GM19239 (cell line): ENCODE measurements around the gene NDUFB11.
"Not testable (repeated sequence)": the region's sequence is repeated elsewhere in the genome, so short reads cannot be mapped to it uniquely, and the experiment has no call there.

Source experiments
- DNase-seq: peaks from one replicate; pipeline ENCODE4 v3.0.0; 2011; ENCODE audit warnings: low spot score; ENCODE audit not compliant: insufficient read length
- FAIRE-seq: peaks from 2 replicates; lab custom pipeline; 2011; peaks lifted over from hg19 to GRCh38; lab: Jason Lieb, UNC

NDUFB11 gene

GRCh38 chrX:47151435-47151834 lies 6.9 kb upstream of the NDUFB11 start:
- DNase-seq (no peak), FAIRE-seq (no peak)

GRCh38 chrX:47148946-47149345 lies 4.4 kb upstream of the NDUFB11 start:
- FAIRE-seq, result no peak
- DNase-seq, result no peak

GRCh38 chrX:47146936-47147859 lies 2.7 kb upstream of the NDUFB11 start:
- DNase-seq, result no peak
- peak; percentile 42 for FAIRE-seq

- FAIRE-seq (peak; percentile 8), DNase-seq (no peak)
Observed at GRCh38 chrX:47146121-47146935, 1.8 kb upstream of the NDUFB11 start.

DNA sequence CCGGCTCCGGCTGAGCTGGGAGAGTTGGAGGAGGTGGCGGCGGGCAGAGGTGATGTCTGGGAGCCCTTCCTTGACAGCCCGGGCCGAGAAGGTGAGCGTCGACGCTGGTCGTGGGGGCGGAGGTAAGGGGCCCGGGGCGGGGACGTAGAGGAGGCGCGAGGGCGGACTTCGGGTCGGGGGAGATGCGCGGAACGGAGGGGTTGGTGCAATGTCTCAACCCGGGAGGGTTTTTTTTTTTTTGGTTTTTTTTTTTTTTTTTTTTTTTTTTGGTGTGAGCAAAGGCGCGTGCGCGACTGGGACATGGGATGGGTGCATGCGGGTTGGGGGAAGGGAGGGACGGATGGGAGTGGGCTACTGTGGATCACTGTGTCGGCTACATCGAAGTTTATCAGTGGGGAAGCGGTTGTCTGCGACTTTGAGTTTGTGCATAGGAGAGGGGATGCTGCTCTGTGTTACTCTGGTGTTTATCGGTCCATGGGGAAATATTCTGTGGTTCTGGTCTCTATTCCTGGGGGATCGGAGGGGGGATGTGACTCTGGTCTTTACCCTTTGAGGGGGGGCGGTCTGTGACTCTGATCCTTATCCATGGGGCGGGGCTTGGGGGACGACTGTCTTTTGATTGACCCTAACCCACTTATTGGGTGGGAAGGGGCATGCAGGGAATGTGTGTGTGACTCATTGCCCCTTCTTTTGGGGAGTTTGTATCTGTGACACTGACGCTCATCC lies 1.1 kb upstream of the NDUFB11 start:
- FAIRE-seq (no peak), DNase-seq (no peak)

GRCh38 chrX:47143894-47144625 lies 442 bp downstream of the NDUFB11 start:
- no peak for FAIRE-seq
- DNase-seq, result peak; percentile 23

- DNase-seq (no peak), FAIRE-seq (no peak)
Observed at GRCh38 chrX:47138171-47138570, 6.3 kb downstream of the NDUFB11 start.

- not testable (repeated sequence) for DNase-seq, FAIRE-seq
Observed at GRCh38 chrX:47135650-47136049, 8.9 kb downstream of the NDUFB11 start.

DNA sequence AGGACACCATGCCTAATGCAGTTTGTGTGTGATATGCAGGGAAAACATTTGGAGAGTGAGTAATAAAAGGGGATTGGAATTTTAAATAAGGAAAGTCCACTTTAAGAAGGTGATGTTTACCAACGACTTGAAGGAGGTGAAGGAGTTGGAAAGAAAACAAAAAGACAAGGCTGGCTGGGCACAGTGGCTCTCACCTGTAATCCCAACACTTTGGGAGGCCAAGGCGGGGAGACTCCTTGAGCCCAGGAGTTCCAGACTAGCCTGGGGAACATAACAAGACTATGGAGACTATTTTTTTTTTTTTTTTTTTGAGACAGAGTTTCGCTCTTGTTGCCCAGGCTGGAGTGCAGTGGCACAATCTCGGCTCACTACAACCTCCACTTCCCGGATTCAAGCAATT lies 11.0 kb downstream of the NDUFB11 start:
- DNase-seq (no peak), FAIRE-seq (no peak)

DNA sequence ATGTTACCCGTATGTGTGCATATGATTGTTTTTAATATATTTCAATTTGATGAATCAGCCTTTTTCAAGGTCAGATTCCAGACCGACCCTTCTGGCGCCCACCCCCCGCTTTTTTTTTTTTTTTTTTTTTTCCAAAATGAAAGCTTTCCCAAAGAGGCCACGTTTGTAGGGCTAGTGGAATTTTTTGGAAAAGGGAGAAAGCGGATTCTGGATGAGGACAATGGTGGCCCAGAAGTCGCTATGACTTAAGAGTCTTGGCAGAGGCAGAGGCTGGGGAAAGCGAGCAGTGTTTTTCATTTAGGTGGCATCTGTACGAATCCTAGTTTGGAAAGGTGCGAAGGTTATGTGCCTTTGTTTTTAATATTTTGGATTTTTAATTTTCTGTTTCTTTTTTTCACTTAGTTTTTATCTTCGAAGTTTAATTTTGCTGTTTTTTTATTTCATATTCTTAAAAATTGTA lies 14.6 kb downstream of the NDUFB11 start:
- FAIRE-seq (peak; percentile 23), DNase-seq (no peak)

GRCh38 chrX:47129157-47129898 lies 15.2 kb downstream of the NDUFB11 start:
- peak; percentile 59 for DNase-seq
- peak; percentile 100 for FAIRE-seq

DNA sequence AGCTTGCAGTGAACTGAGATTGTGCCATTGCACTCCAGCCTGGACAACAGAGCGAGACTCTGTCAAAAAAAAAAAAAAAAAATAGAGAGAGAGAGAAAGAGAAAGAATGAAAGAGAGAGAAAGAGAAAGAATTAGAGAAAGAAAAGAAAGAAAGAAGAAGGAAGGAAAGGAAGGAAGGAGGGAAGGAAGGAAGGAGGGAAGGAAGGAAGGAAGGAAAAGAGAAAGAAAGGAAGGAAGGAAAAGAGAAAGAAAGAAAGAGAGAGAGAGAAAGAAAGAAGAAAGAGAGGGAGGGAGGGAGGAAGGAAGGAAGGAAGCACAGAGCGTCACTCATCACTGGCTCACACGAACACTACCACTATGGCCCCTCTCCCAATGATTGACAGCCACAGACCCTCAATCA lies 20.0 kb downstream of the NDUFB11 start:
- not testable (repeated sequence) for DNase-seq, FAIRE-seq

- not testable (repeated sequence) for DNase-seq, FAIRE-seq
Observed at GRCh38 chrX:47116551-47117110, 27.9 kb downstream of the NDUFB11 start.

GRCh38 chrX:47112316-47112954 lies 32.1 kb downstream of the NDUFB11 start:
- no peak for FAIRE-seq
- DNase-seq, result no peak

DNA sequence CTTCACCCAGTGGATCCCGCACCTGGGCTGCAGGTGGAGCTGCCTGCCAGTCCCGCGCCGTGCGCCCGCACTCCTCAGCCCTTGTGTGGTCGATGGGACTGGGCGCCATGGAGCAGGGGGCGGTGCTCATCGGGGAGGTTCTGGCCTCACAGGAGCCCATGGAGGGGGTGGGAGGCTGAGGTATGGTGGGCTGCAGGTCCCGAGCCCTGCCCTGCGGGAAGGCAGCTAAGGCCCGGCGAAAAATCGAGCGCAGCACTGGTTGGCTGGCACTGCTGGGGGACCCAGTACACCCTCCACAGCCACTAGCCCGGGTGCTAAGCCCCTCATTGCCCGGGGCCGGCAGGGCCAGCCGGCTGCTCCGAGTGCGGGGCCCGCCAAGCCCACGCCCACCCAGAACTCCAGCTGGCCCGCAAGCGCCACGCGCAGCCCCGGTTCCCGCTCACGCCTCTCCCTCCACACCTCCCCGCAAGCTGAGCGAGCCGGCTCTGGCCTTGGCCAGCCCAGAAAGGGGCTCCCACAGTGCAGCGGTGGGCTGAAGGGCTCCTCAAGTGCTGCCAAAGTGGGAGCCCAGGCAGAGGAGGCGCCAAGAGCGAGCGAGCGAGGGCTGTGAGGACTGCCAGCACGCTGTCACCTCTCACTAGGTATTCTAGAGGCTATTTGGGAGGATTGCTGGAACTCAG lies 33.4 kb downstream of the NDUFB11 start:
- not testable (repeated sequence) for FAIRE-seq, DNase-seq

DNA sequence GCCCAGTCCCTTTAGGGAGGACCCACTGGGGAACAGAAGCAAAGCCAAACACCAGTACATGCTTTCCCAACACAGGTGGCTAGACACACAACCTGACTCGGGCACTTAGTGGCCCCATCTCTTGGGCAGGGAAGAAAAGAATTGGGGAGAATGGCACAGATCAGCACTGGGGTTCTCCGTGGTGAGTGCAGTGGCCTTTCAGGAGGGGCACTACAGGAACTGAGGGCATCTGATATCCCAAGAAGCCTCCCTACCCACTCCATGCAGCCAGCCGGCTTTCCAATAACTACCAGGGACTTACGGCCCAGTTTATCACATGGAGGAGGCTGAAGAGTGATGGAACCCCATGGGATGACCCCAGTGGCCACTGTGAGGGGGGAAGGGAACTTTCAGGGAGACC lies 43.3 kb downstream of the NDUFB11 start:
- FAIRE-seq (no peak), DNase-seq (no peak)

DNA sequence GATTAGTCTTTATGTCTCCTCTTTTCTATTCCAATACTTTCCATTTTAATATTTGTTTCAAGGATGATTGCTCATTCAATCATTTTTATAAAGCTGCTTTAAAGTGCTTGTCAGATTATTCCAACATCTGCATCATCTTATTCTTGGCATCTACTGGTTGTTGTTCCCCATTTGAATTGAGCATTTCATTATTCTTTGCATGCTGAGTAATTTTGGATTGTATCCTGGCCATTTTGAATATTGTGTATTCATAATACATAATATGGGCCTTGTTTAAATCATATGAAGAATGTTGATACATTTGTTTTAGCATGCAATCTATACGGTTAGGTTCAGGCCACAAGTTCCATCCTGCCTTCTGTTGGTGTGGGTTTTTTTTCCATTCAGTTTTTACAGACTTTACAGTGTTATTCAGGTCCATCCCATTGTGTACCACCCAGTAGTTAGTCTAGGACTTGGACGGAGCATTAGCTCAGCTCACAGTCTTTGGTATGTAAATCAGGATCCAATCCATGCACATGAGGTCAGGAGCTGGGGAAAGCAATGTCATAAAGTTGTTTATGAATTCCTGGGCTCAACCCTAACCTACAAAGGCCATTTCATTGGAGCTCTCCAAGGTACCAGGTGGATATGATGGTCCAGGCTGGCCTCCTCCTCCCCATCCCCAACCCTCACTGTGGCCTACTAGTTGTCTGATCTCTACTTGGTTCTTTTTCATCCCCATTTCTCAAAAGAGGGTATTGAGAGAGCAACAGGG lies 46.0 kb downstream of the NDUFB11 start:
- FAIRE-seq (no peak), DNase-seq (no peak)
